VCaP (cell line): Measurements from ENCODE around the gene CMTM1.

Experiments
- H3K27ac ChIP-seq: fragments of 450-650 bp; 2 replicates; pipeline ENCODE4 v1.5.1; 2017
- TF ChIP-seq, protein P1 (sequence below): fragments of 450-650 bp; conservative IDR thresholded peaks from 2 replicates; pipeline ENCODE4 v1.5.1; 2017; ENCODE audit warnings: mild to moderate bottlenecking, moderate library complexity

The CMTM1 gene

DNA sequence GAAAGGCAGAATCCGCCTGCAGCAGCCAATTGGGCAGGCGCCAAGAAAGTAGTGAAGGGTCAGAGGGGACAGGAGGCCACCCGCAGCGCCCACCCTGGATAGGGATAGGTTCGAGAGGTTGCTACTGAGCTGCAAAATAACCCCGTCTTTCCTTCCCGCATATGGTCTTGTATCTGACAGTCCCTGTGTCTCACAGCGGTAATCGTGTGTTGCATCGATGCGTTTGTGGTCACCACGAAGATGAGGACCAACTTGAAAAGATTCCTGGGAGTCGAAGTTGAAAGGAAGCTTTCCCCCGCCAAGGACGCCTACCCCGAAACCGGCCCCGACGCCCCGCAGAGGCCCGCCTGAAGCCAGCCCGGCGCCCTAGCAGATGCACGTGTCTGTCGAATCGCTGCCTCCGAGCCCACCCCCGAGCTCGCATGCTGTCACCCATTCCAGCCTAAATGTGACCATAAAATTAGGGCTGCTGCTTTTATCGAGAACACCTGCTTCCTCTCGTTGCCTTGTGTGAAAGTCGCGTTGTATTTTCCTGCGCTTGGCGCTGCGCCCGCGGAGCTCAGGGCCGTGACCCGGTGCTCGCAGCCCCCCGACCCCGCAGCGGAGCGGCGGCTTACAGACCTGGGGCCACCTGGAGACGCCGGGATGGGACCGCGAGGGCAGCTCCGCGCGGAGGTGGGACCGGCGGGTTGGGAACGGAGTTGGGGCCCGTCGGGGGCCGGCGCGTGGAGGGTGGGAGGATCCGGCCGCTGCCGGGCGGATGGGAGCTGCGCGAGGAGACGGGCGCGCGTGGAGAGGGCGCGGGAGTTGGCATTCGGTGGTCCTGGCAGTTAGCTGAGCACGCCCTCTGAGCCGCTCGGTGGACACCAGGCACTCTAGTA lies 12.7 kb downstream of the CMTM1 start, which contains the start of gene CMTM2:
CMTM2 (plus strand) TSS at position 813 of the 881 bp plus-strand sequence. CDS start 145 bp downstream, outside the sequence.
- H3K27ac ChIP-seq, result no peak within 1 kb of the TSS
- TF ChIP-seq, protein P1, sequence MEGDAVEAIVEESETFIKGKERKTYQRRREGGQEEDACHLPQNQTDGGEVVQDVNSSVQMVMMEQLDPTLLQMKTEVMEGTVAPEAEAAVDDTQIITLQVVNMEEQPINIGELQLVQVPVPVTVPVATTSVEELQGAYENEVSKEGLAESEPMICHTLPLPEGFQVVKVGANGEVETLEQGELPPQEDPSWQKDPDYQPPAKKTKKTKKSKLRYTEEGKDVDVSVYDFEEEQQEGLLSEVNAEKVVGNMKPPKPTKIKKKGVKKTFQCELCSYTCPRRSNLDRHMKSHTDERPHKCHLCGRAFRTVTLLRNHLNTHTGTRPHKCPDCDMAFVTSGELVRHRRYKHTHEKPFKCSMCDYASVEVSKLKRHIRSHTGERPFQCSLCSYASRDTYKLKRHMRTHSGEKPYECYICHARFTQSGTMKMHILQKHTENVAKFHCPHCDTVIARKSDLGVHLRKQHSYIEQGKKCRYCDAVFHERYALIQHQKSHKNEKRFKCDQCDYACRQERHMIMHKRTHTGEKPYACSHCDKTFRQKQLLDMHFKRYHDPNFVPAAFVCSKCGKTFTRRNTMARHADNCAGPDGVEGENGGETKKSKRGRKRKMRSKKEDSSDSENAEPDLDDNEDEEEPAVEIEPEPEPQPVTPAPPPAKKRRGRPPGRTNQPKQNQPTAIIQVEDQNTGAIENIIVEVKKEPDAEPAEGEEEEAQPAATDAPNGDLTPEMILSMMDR, result no peak

DNA sequence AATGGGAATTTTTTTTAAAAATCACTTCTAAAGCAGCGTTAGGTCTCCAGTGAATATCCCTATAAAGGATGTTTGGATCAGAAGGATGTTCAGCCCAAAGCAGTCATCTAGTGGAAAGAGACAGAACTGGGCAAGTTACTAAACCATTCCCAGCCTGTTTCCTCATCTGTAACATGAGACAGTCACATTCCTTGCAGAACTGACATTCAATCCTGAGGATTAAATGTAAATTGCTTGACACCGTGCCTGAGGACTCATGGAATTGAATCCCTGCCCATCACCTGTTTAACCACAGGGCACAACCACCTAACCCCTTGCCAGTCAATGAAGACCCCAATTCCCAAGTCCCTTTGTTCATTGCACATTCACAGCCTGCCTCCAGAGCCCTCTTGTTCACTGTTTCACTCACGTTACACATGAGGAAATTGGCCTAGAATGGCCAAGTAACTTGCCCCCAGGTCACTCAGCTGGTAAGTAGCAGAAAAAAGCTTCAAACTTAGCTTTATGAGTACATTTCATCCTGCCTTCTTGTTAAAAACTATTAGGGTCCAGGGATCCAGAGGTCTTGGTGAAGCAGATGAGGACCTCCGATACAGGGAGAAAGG lies 14.5 kb downstream of the CMTM1 start:
- TF ChIP-seq, protein P1, result no peak
- H3K27ac ChIP-seq, result no peak overlapping the region

DNA sequence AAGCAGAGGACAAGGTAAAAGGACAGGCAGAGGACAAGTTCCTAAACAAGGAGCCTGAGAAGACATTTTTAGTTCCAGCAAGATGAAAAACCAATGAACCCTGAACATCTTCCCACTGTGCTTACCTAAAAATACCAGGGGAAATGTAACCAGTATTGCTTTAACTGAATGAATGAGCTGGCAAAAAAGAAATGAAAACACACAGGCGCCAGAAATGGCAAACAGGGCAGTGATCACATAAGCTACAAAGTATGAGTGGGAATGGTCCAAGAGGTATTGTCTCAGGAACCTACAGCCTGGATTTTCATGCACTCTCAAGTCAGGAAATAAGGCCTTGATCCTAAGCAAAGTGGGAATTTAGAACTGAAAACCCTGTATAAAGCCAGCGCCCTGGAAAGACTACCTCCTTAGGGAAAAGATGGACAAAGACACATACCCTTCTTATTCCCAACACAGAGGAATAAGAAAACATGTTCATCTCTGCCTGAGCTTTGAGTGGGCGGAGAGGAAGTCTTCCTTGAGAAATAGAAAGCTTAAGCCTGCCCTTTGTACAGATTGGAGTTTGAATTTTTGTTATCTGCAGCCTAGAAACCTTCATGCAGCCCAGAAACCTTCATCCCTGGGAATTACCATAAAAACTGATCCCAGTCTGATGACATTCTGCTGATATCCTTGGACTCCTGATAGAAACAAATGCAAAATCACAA lies 15.2 kb downstream of the CMTM1 start:
- no peak overlapping the region for H3K27ac ChIP-seq

DNA sequence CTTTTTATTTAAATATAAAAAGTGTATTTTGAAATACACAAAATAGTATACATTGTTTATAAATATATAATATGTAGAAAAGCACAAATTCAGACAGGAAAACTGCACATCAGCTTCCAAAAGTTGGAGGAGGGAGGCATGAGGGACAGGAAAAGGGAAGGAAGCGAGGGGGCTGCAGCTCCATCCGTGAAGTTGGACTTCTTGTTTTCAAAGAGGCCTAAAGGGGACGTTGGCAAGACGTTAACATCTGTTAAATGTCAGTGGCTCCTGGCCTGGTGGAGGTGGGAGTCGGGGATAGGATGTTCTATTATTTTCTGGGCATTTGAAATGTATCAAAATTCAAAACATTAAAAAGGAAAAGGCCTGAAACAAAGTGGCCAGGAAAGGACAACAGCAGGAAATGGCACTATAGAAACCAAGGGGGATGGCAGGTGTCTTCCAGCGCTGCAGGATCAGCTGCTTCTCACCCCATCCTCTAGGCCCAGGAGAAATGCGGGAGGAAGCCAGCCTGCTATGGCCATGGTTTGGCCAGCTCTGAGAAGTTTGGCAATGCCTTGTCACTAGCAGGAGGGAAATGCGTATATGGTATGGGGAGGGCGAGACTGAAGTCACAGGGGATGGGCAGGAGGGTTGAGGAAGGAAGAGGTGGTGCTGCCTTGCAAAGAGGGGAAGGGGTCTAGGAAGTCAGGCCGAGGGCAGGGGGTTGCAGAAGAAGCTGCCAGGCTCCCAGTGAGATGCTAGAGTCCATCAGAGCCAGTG lies 19.4 kb downstream of the CMTM1 start:
- TF ChIP-seq, protein P1, result no peak
- H3K27ac ChIP-seq, result no peak overlapping the region

More for the DNA sequence above, 15.2 kb downstream of the CMTM1 start:
- TF ChIP-seq, protein P1, result no peak

DNA sequence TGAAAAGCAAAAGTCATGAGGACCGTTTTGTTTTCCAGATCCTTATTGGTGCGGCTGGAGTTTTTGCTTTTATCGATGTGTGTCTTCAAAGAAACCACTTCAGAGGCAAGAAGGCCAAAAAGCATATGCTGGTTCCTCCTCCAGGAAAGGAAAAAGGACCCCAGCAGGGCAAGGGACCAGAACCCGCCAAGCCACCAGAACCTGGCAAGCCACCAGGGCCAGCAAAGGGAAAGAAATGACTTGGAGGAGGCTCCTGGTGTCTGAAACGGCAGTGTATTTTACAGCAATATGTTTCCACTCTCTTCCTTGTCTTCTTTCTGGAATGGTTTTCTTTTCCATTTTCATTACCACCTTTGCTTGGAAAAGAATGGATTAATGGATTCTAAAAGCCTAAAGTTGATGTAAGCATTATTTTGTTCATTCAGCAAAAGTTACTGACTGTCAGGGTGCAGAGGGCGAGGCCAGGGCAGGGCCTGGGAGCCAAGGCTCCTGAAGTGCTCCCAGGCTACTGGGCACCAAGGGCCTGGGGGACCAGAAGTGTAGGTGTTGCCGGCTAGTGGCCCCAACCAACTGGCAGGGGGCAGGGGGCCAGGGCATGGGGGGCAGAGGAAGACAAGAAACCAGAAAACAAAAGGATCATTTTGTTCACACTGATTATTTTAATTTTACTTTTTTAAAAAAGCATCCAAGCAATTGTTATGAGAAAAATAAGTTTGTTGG lies 21.8 kb downstream of the CMTM1 start:
- no peak overlapping the region for H3K27ac ChIP-seq
- TF ChIP-seq, protein P1, result no peak

DNA sequence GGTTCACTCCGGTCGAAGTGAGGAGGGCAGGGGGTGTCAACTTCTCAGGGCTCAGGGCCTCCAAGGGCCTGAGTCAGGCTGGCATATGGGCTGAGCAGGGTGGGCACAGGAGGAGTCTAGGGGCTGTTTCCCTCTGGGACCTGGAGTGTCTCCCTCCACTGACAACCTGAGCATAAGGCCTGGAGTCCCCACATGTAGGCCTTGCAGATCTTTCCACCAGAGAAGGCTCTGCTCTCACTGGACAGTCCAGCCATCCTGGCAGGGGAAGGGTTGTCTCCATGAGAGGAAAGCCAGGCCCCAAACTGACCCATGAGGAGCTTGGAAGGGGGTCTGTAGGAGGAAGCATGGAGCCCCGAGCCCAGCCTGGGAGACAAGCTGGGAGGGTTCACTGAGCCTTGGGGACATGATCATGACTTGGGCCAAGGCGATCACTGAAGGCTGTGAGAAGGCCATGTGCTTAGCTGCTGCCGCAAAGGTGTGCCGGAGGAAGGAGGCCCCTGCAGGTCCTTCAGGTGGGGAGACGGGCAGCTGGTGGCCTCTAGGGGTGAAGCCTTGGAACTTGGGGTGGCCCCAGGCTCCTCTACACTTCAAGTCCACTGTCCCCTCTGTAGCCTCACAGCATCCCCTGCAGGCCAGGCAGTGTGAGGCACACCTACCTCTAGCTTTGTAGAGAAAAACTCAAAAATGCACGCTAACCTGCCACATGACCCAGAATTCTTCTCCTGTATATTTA lies 22.9 kb downstream of the CMTM1 start:
- no peak overlapping the region for H3K27ac ChIP-seq
- TF ChIP-seq, protein P1, result peak; percentile 23; the same call in 1 of the 2 replicates
